ENCODE data around the gene MX2.

The MX2 gene

GRCh38 chr21:41438425-41439113, 76.7 kb downstream of the MX2 start:
- no peaks in the 10 kb centered on the region for H3K27me3 ChIP-seq (ENCODE audit: control insufficient read depth, insufficient read depth, low read length)
- H3K4me1 ChIP-seq (ENCODE audit: control insufficient read depth, insufficient read depth, low read length) = no peaks in the 10 kb centered on the region
- no peak overlapping the region for H3K9ac ChIP-seq (ENCODE audit: low read depth, low read length)
- no peaks in the 10 kb centered on the region for H3K36me3 ChIP-seq (ENCODE audit: insufficient read depth, low read length)
- no peak overlapping the region for H3K4me3 ChIP-seq (ENCODE audit: low read length)
- H3K9me3 ChIP-seq (replicated peaks; ENCODE audit: low read length) = no peaks in the 10 kb centered on the region
- no peak overlapping the region for H3K4me2 ChIP-seq (ENCODE audit: low read length)

- H3K4me3 ChIP-seq (ENCODE audit: low read length) = no peak overlapping the region
- no peak overlapping the region for H3K4me2 ChIP-seq (ENCODE audit: low read length)
- no peaks in the 10 kb centered on the region for H3K9me3 ChIP-seq (replicated peaks; ENCODE audit: low read length)
- H3K27me3 ChIP-seq (ENCODE audit: control insufficient read depth, insufficient read depth, low read length) = no peaks in the 10 kb centered on the region
- H3K9ac ChIP-seq (ENCODE audit: low read depth, low read length) = no peak overlapping the region
- no peaks in the 10 kb centered on the region for H3K36me3 ChIP-seq (ENCODE audit: insufficient read depth, low read length)
- H3K4me1 ChIP-seq (ENCODE audit: control insufficient read depth, insufficient read depth, low read length) = no peaks in the 10 kb centered on the region
Observed at GRCh38 chr21:41439248-41439647, 77.4 kb downstream of the MX2 start.

DNA sequence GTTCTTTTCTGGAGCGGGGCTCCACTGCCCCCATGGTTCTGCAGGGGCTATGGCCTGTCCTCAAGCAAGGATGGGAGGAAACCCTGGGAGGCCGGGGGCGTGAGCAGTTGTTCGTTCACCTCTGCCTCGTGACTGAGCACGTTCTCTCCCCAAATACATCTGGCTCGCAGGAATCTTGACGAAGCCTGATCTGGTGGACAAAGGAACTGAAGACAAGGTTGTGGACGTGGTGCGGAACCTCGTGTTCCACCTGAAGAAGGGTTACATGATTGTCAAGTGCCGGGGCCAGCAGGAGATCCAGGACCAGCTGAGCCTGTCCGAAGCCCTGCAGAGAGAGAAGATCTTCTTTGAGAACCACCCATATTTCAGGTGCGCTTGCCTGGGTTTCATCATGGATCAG, 79.7 kb downstream of the MX2 start:
- Histone ChIP-seq H3K9me3 (replicated peaks; ENCODE audit: low read length) (no peaks in the 10 kb centered on the region), H3K36me3 (ENCODE audit: insufficient read depth, low read length) (no peaks in the 10 kb centered on the region)

GRCh38 chr21:41442481-41443186, 80.8 kb downstream of the MX2 start:
- H3K36me3 ChIP-seq (ENCODE audit: insufficient read depth, low read length) = no peaks in the 10 kb centered on the region
- no peak overlapping the region for H3K4me2 ChIP-seq (ENCODE audit: low read length)
- H3K4me1 ChIP-seq (ENCODE audit: control insufficient read depth, insufficient read depth, low read length) = no peaks in the 10 kb centered on the region

More for the DNA sequence above, 79.7 kb downstream of the MX2 start:
- Histone ChIP-seq H3K27me3 (ENCODE audit: control insufficient read depth, insufficient read depth, low read length) (no peaks in the 10 kb centered on the region), H3K4me2 (ENCODE audit: low read length) (no peak overlapping the region), H3K4me3 (ENCODE audit: low read length) (no peak overlapping the region), H3K4me1 (ENCODE audit: control insufficient read depth, insufficient read depth, low read length) (no peaks in the 10 kb centered on the region), H3K9ac (ENCODE audit: low read depth, low read length) (no peak overlapping the region)

GRCh38 chr21:41443562-41443961, 81.7 kb downstream of the MX2 start:
- H3K9ac ChIP-seq (ENCODE audit: low read depth, low read length) = no peak overlapping the region
- no peaks in the 10 kb centered on the region for H3K4me1 ChIP-seq (ENCODE audit: control insufficient read depth, insufficient read depth, low read length)
- H3K4me2 ChIP-seq (ENCODE audit: low read length) = no peak overlapping the region
- H3K4me3 ChIP-seq (ENCODE audit: low read length) = no peak overlapping the region
- H3K36me3 ChIP-seq (ENCODE audit: insufficient read depth, low read length) = no peaks in the 10 kb centered on the region
- no peaks in the 10 kb centered on the region for H3K27me3 ChIP-seq (ENCODE audit: control insufficient read depth, insufficient read depth, low read length)
- H3K9me3 ChIP-seq (replicated peaks; ENCODE audit: low read length) = no peaks in the 10 kb centered on the region

More at GRCh38 chr21:41442481-41443186, 80.8 kb downstream of the MX2 start:
- H3K4me3 ChIP-seq (ENCODE audit: low read length) = no peak overlapping the region
- no peaks in the 10 kb centered on the region for H3K27me3 ChIP-seq (ENCODE audit: control insufficient read depth, insufficient read depth, low read length)
- H3K9ac ChIP-seq (ENCODE audit: low read depth, low read length) = no peak overlapping the region
- no peaks in the 10 kb centered on the region for H3K9me3 ChIP-seq (replicated peaks; ENCODE audit: low read length)

GRCh38 chr21:41444703-41445464, 83.1 kb downstream of the MX2 start:
- Histone ChIP-seq H3K36me3 (ENCODE audit: insufficient read depth, low read length) (no peaks in the 10 kb centered on the region), H3K4me1 (ENCODE audit: control insufficient read depth, insufficient read depth, low read length) (no peaks in the 10 kb centered on the region), H3K4me3 (ENCODE audit: low read length) (no peak overlapping the region), H3K9ac (ENCODE audit: low read depth, low read length) (no peak overlapping the region), H3K9me3 (replicated peaks; ENCODE audit: low read length) (no peaks in the 10 kb centered on the region), H3K4me2 (ENCODE audit: low read length) (no peak overlapping the region), H3K27me3 (ENCODE audit: control insufficient read depth, insufficient read depth, low read length) (peaks cover under 1% of the 10 kb centered on the region)

DNA sequence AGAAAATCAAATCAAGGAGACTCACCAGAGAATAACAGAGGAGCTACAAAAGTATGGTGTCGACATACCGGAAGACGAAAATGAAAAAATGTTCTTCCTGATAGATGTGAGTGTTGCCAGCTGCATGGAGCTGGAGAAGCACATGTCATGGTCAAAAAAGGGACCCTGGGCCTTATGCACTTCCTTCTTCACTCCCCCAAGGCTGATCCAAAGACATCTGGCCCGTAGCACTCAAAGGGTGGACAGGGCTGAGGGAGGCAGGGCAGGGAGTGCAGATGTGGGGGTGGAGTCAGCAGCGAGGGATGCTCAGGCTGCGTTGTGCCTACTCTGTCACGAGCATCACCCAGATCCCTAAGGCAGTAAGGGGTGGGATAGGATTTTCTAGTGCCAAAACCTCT, 83.6 kb downstream of the MX2 start:
- Histone ChIP-seq H3K27me3 (ENCODE audit: control insufficient read depth, insufficient read depth, low read length) (peaks cover 4% of the 10 kb centered on the region), H3K9ac (ENCODE audit: low read depth, low read length) (no peak overlapping the region), H3K4me3 (ENCODE audit: low read length) (no peak overlapping the region), H3K36me3 (ENCODE audit: insufficient read depth, low read length) (no peaks in the 10 kb centered on the region), H3K4me2 (ENCODE audit: low read length) (no peak overlapping the region), H3K9me3 (replicated peaks; ENCODE audit: low read length) (no peaks in the 10 kb centered on the region), H3K4me1 (ENCODE audit: control insufficient read depth, insufficient read depth, low read length) (no peaks in the 10 kb centered on the region)

GRCh38 chr21:41446586-41446985, 84.8 kb downstream of the MX2 start:
- Histone ChIP-seq H3K4me3 (ENCODE audit: low read length) (no peak overlapping the region), H3K27me3 (ENCODE audit: control insufficient read depth, insufficient read depth, low read length) (peaks cover 4% of the 10 kb centered on the region), H3K9ac (ENCODE audit: low read depth, low read length) (no peak overlapping the region), H3K9me3 (replicated peaks; ENCODE audit: low read length) (no peaks in the 10 kb centered on the region), H3K4me2 (ENCODE audit: low read length) (no peak overlapping the region), H3K36me3 (ENCODE audit: insufficient read depth, low read length) (no peaks in the 10 kb centered on the region), H3K4me1 (ENCODE audit: control insufficient read depth, insufficient read depth, low read length) (no peaks in the 10 kb centered on the region)

DNA sequence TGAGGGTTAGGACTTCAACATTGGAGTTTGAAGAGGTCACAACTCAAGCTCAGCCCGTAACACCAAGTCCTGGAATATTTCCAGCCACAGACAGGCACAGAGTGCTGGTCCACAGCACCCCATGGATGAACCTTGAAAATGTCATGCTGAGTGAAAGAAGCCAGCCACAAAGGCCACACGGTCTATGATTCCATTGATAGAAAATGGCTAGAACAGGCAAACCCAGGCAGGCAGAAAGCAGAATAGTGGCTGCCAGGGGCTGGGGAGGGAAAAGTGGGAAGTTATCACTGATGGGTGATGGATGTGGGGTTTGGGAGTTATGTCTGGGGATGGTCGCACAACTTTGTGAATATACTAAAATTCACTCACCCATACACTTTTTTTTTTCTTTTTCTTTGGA, 85.5 kb downstream of the MX2 start:
- Histone ChIP-seq H3K27me3 (ENCODE audit: control insufficient read depth, insufficient read depth, low read length) (peaks cover 4% of the 10 kb centered on the region), H3K4me3 (ENCODE audit: low read length) (no peak overlapping the region), H3K36me3 (ENCODE audit: insufficient read depth, low read length) (no peaks in the 10 kb centered on the region), H3K9me3 (replicated peaks; ENCODE audit: low read length) (no peaks in the 10 kb centered on the region), H3K4me2 (ENCODE audit: low read length) (no peak overlapping the region), H3K4me1 (ENCODE audit: control insufficient read depth, insufficient read depth, low read length) (no peaks in the 10 kb centered on the region), H3K9ac (ENCODE audit: low read depth, low read length) (no peak overlapping the region)

DNA sequence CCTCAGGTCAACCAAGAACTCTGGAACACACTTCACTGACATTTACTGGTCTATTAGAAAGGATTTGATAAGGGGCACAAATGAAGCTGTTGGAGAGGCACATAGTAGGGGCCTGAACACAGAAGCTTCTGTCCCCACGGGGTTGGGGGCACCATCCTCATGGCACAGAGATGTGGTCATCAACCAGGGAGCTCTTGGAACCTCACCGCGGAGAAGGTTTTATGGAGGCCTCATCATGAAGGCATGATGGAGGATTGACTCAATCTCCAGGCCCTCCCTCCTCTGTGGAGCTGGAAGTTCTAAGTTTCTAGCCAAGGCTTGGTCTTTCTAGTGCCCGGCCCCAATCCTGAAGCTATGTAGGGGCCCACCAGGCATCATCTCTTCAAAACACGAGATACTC, 87.8 kb downstream of the MX2 start:
- Histone ChIP-seq H3K27me3 (ENCODE audit: control insufficient read depth, insufficient read depth, low read length) (peaks cover 4% of the 10 kb centered on the region), H3K36me3 (ENCODE audit: insufficient read depth, low read length) (no peaks in the 10 kb centered on the region), H3K9me3 (replicated peaks; ENCODE audit: low read length) (no peaks in the 10 kb centered on the region), H3K4me2 (ENCODE audit: low read length) (no peak overlapping the region), H3K4me3 (ENCODE audit: low read length) (no peak overlapping the region), H3K4me1 (ENCODE audit: control insufficient read depth, insufficient read depth, low read length) (no peaks in the 10 kb centered on the region), H3K9ac (ENCODE audit: low read depth, low read length) (no peak overlapping the region)

- no peaks in the 10 kb centered on the region for H3K4me1 ChIP-seq (ENCODE audit: control insufficient read depth, insufficient read depth, low read length)
- no peaks in the 10 kb centered on the region for H3K36me3 ChIP-seq (ENCODE audit: insufficient read depth, low read length)
- H3K4me3 ChIP-seq (ENCODE audit: low read length) = no peak overlapping the region
- no peak overlapping the region for H3K9ac ChIP-seq (ENCODE audit: low read depth, low read length)
- no peak overlapping the region for H3K4me2 ChIP-seq (ENCODE audit: low read length)
- peaks cover 4% of the 10 kb centered on the region for H3K27me3 ChIP-seq (ENCODE audit: control insufficient read depth, insufficient read depth, low read length)
- H3K9me3 ChIP-seq (replicated peaks; ENCODE audit: low read length) = no peaks in the 10 kb centered on the region
Observed at GRCh38 chr21:41451753-41452676, 90.2 kb downstream of the MX2 start.

Measured in skeletal muscle satellite cell (primary cell).